ENCODE results near the gene TMEM270.
A peak's percentile ranks its signal among the peaks of the same experiment; 100 is the strongest.
"Not testable (repeated sequence)": the region's sequence is repeated elsewhere in the genome, so short reads cannot be mapped to it uniquely, and the experiment has no call there.

TMEM270 gene

GRCh38 chr7:73882047-73882402 is 21.1 kb downstream of the TMEM270 start:
- H3K36me3 ChIP-seq (ENCODE audit: control insufficient read depth in 1 of 2, insufficient read depth in 2 of 2, low read length in 2 of 2) = no peaks in the 10 kb centered on the region
- no peak overlapping the region for H3K27ac ChIP-seq (ENCODE audit: low read length)

GRCh38 chr7:73884867-73885422 is 24.0 kb downstream of the TMEM270 start:
- peaks cover 0 to 16% of the 10 kb centered on the region in 2 donors for H3K4me1 ChIP-seq (ENCODE audit: control insufficient read depth in 1 of 2, insufficient read depth in 2 of 2, low read length in 2 of 2)
- H3K9me3 ChIP-seq (ENCODE audit: control insufficient read depth in 1 of 2, low read length in 2 of 2) = not testable (repeated sequence)

More at GRCh38 chr7:73882047-73882402, 21.1 kb downstream of the TMEM270 start:
- no peaks in the 10 kb centered on the region for H3K27me3 ChIP-seq (ENCODE audit: low read depth, low read length)
- H3K4me3 ChIP-seq (ENCODE audit: low read depth in 1 of 2, low read length in 2 of 2) = no peak overlapping the region
- no peaks in the 10 kb centered on the region for H3K9me3 ChIP-seq (ENCODE audit: control insufficient read depth in 1 of 2, low read length in 2 of 2)
- peaks cover 0 to 15% of the 10 kb centered on the region in 2 donors for H3K4me1 ChIP-seq (ENCODE audit: control insufficient read depth in 1 of 2, insufficient read depth in 2 of 2, low read length in 2 of 2)

GRCh38 chr7:73885433-73885974 is 24.5 kb downstream of the TMEM270 start:
- Histone ChIP-seq H3K27me3 (ENCODE audit: low read depth, low read length) (no peaks in the 10 kb centered on the region), H3K27ac (ENCODE audit: low read length) (no peak overlapping the region), H3K9me3 (ENCODE audit: control insufficient read depth in 1 of 2, low read length in 2 of 2) (no peaks in the 10 kb centered on the region), H3K36me3 (ENCODE audit: control insufficient read depth in 1 of 2, insufficient read depth in 2 of 2, low read length in 2 of 2) (no peaks in the 10 kb centered on the region), H3K4me1 (ENCODE audit: control insufficient read depth in 1 of 2, insufficient read depth in 2 of 2, low read length in 2 of 2) (peaks cover 0 to 16% of the 10 kb centered on the region in 2 donors), H3K4me3 (ENCODE audit: low read depth in 1 of 2, low read length in 2 of 2) (no peak overlapping the region)

More at GRCh38 chr7:73884867-73885422, 24.0 kb downstream of the TMEM270 start:
- H3K27me3 ChIP-seq (ENCODE audit: low read depth, low read length); H3K4me3 ChIP-seq (ENCODE audit: low read depth in 1 of 2, low read length in 2 of 2); H3K27ac ChIP-seq (ENCODE audit: low read length); H3K36me3 ChIP-seq (ENCODE audit: control insufficient read depth in 1 of 2, insufficient read depth in 2 of 2, low read length in 2 of 2): not testable (repeated sequence)

- H3K36me3 ChIP-seq (ENCODE audit: control insufficient read depth in 1 of 2, insufficient read depth in 2 of 2, low read length in 2 of 2) = no peaks in the 10 kb centered on the region
- H3K27me3 ChIP-seq (ENCODE audit: low read depth, low read length) = no peaks in the 10 kb centered on the region
- H3K4me3 ChIP-seq (ENCODE audit: low read depth in 1 of 2, low read length in 2 of 2) = peak overlapping the region in 1 of 2 donors; percentile 42
- H3K4me1 ChIP-seq (ENCODE audit: control insufficient read depth in 1 of 2, insufficient read depth in 2 of 2, low read length in 2 of 2) = peaks cover 0 to 15% of the 10 kb centered on the region in 2 donors
- H3K9me3 ChIP-seq (ENCODE audit: control insufficient read depth in 1 of 2, low read length in 2 of 2) = no peaks in the 10 kb centered on the region
- no peak overlapping the region for H3K27ac ChIP-seq (ENCODE audit: low read length)
These were observed 25.2 kb downstream of the TMEM270 start for GRCh38 chr7:73885975-73886798.

- H3K4me3 ChIP-seq (ENCODE audit: low read depth in 1 of 2, low read length in 2 of 2) = no peak overlapping the region
- no peaks in the 10 kb centered on the region for H3K9me3 ChIP-seq (ENCODE audit: control insufficient read depth in 1 of 2, low read length in 2 of 2)
- no peaks in the 10 kb centered on the region for H3K27me3 ChIP-seq (ENCODE audit: low read depth, low read length)
- no peaks in the 10 kb centered on the region for H3K36me3 ChIP-seq (ENCODE audit: control insufficient read depth in 1 of 2, insufficient read depth in 2 of 2, low read length in 2 of 2)
- no peak overlapping the region for H3K27ac ChIP-seq (ENCODE audit: low read length)
- H3K4me1 ChIP-seq (ENCODE audit: control insufficient read depth in 1 of 2, insufficient read depth in 2 of 2, low read length in 2 of 2) = peaks cover under 1 to 14% of the 10 kb centered on the region in 2 donors
These were observed 26.8 kb downstream of the TMEM270 start for GRCh38 chr7:73887762-73888161.

- no peaks in the 10 kb centered on the region for H3K9me3 ChIP-seq (ENCODE audit: control insufficient read depth in 1 of 2, low read length in 2 of 2)
- H3K27me3 ChIP-seq (ENCODE audit: low read depth, low read length) = no peaks in the 10 kb centered on the region
- H3K4me1 ChIP-seq (ENCODE audit: control insufficient read depth in 1 of 2, insufficient read depth in 2 of 2, low read length in 2 of 2) = peaks cover 4 to 26% of the 10 kb centered on the region in 2 donors
- no peak overlapping the region for H3K27ac ChIP-seq (ENCODE audit: low read length)
- H3K36me3 ChIP-seq (ENCODE audit: control insufficient read depth in 1 of 2, insufficient read depth in 2 of 2, low read length in 2 of 2) = no peaks in the 10 kb centered on the region
- H3K4me3 ChIP-seq (ENCODE audit: low read depth in 1 of 2, low read length in 2 of 2) = no peak overlapping the region
These were observed 28.0 kb downstream of the TMEM270 start for GRCh38 chr7:73888959-73889358.

GRCh38 chr7:73890555-73891147 is 29.7 kb downstream of the TMEM270 start:
- Histone ChIP-seq H3K27ac (ENCODE audit: low read length) (no peak overlapping the region), H3K27me3 (ENCODE audit: low read depth, low read length) (no peaks in the 10 kb centered on the region), H3K9me3 (ENCODE audit: control insufficient read depth in 1 of 2, low read length in 2 of 2) (no peaks in the 10 kb centered on the region), H3K4me1 (ENCODE audit: control insufficient read depth in 1 of 2, insufficient read depth in 2 of 2, low read length in 2 of 2) (peaks cover 4 to 26% of the 10 kb centered on the region in 2 donors), H3K4me3 (ENCODE audit: low read depth in 1 of 2, low read length in 2 of 2) (no peak overlapping the region), H3K36me3 (ENCODE audit: control insufficient read depth in 1 of 2, insufficient read depth in 2 of 2, low read length in 2 of 2) (no peaks in the 10 kb centered on the region)

GRCh38 chr7:73891178-73891885 is 30.4 kb downstream of the TMEM270 start:
- Histone ChIP-seq H3K36me3 (ENCODE audit: control insufficient read depth in 1 of 2, insufficient read depth in 2 of 2, low read length in 2 of 2) (no peaks in the 10 kb centered on the region), H3K27ac (ENCODE audit: low read length) (no peak overlapping the region), H3K9me3 (ENCODE audit: control insufficient read depth in 1 of 2, low read length in 2 of 2) (no peaks in the 10 kb centered on the region), H3K27me3 (ENCODE audit: low read depth, low read length) (no peaks in the 10 kb centered on the region), H3K4me3 (ENCODE audit: low read depth in 1 of 2, low read length in 2 of 2) (no peak overlapping the region), H3K4me1 (ENCODE audit: control insufficient read depth in 1 of 2, insufficient read depth in 2 of 2, low read length in 2 of 2) (peaks cover 4 to 24% of the 10 kb centered on the region in 2 donors)

- Histone ChIP-seq H3K4me1 (ENCODE audit: control insufficient read depth in 1 of 2, insufficient read depth in 2 of 2, low read length in 2 of 2) (peaks cover 4 to 14% of the 10 kb centered on the region in 2 donors), H3K9me3 (ENCODE audit: control insufficient read depth in 1 of 2, low read length in 2 of 2) (peaks cover 0 to 9% of the 10 kb centered on the region in 2 donors), H3K27me3 (ENCODE audit: low read depth, low read length) (no peaks in the 10 kb centered on the region), H3K4me3 (ENCODE audit: low read depth in 1 of 2, low read length in 2 of 2) (no peak overlapping the region), H3K27ac (ENCODE audit: low read length) (no peak overlapping the region), H3K36me3 (ENCODE audit: control insufficient read depth in 1 of 2, insufficient read depth in 2 of 2, low read length in 2 of 2) (no peaks in the 10 kb centered on the region)
These were observed 31.3 kb downstream of the TMEM270 start for GRCh38 chr7:73892003-73892999.

GRCh38 chr7:73893342-73894101 is 32.6 kb downstream of the TMEM270 start:
- Histone ChIP-seq H3K36me3 (ENCODE audit: control insufficient read depth in 1 of 2, insufficient read depth in 2 of 2, low read length in 2 of 2) (no peaks in the 10 kb centered on the region), H3K27me3 (ENCODE audit: low read depth, low read length) (no peaks in the 10 kb centered on the region), H3K9me3 (ENCODE audit: control insufficient read depth in 1 of 2, low read length in 2 of 2) (peaks cover 0 to 9% of the 10 kb centered on the region in 2 donors), H3K4me3 (ENCODE audit: low read depth in 1 of 2, low read length in 2 of 2) (no peak overlapping the region), H3K4me1 (ENCODE audit: control insufficient read depth in 1 of 2, insufficient read depth in 2 of 2, low read length in 2 of 2) (peaks cover 4 to 14% of the 10 kb centered on the region in 2 donors), H3K27ac (ENCODE audit: low read length) (no peak overlapping the region)
